CD4-positive, alpha-beta T cell treated with Interleukin-2 at 100 ng/mL for 4 hours (primary cell): ENCODE data around the gene UGT1A6.
"Not testable (repeated sequence)": the region's sequence is repeated elsewhere in the genome, so short reads cannot be mapped to it uniquely, and the experiment has no call there.

Experiments used
- DNase-seq: peaks from one replicate; pipeline ENCODE4 v3.0.0-alpha.2; 2020; ENCODE audit warnings: low spot score

UGT1A6 gene

DNA sequence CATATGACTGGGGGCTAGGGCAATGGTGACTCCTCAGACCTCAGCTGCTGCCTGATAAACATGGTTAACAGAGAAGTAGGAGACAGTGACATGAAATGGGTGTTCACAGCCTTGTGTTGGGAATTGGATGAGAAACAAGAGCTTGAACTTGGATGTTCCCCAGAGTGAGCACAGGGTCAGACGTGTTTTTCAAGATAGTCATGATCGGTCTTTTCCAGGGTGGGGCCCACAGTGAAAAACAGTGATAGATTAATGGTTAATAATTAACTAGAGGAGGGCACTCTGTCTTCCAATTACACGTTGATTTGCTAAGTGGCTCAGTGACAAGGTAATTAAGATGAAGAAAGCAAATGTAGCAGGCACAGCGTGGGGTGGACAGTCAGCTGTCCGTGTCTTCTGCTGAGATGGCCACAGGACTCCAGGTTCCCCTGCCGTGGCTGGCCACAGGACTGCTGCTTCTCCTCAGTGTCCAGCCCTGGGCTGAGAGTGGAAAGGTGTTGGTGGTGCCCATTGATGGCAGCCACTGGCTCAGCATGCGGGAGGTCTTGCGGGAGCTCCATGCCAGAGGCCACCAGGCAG is 36.1 kb downstream of the UGT1A6 start, which contains the start of gene UGT1A3:
Gene UGT1A3, plus strand, starts transcription at position 320 of the 579 bp plus-strand sequence. Its CDS starts 85 bp downstream, at position 405.
- no peak for DNase-seq

- DNase-seq = not testable (repeated sequence)
Observed at GRCh38 chr2:233736868-233737653, 44.4 kb downstream of the UGT1A6 start.

- DNase-seq = no peak
Observed at GRCh38 chr2:233740870-233741269, 48.2 kb downstream of the UGT1A6 start.

DNA sequence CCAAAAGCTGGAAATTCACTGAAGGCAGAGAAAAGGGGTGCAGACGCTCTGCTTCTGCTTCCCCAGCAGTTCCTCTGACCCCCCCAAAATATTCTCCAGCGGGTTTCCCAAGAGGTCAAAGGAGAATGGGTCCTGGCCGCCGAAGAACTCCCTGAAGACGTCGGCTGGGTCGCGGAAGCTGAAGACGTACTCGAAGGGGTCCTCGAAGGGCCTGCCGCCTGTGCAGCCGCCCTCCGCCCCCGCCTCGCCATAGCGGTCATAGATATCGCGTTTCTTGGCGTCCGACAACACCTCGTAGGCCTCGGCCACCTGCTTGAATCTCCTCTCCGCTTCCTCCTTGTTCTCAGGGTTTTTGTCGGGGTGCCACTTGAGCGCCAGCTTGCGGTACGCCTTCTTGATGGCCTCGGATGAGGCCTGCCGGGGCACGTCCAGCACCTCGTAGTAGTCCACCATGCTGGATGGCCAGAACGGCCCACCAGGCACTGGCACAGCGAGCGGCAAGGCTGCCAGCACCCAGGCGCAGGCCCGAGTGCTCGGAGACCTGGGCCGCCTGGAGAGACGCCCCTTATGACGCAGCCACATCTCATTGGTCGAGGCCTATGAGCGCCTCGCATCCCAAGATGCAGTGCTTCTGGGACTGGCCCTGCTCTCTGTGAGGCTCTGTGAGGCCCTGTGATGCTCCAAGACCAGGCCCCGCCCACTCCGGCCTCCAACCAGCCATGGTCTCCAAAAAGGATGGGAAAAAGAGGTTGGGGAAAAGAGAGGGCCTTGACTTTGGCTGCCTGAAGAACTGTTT is 51.0 kb downstream of the UGT1A6 start:
- DNase-seq = no peak

- DNase-seq = no peak
Observed at GRCh38 chr2:233745073-233745755, 52.5 kb downstream of the UGT1A6 start.

DNA sequence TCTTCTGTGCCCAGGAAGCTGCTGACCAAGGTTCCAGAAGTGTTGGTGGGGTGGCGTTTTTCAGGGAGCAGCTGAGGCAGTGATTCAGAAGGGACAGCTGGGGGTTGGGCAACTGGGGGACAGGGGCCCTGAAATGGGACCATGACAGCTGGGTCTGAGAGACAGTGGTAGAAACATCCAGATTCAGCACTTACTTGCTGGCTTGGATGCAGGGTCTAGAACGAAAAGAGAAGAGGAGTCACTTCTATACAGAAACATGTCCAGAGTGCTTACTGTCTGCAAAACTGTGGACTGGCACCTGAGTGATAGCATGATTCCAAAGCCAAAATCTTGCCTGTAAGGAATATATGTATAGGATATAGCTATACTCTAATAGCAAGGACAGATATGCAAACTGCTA is 53.1 kb downstream of the UGT1A6 start:
- DNase-seq = not testable (repeated sequence)

DNA sequence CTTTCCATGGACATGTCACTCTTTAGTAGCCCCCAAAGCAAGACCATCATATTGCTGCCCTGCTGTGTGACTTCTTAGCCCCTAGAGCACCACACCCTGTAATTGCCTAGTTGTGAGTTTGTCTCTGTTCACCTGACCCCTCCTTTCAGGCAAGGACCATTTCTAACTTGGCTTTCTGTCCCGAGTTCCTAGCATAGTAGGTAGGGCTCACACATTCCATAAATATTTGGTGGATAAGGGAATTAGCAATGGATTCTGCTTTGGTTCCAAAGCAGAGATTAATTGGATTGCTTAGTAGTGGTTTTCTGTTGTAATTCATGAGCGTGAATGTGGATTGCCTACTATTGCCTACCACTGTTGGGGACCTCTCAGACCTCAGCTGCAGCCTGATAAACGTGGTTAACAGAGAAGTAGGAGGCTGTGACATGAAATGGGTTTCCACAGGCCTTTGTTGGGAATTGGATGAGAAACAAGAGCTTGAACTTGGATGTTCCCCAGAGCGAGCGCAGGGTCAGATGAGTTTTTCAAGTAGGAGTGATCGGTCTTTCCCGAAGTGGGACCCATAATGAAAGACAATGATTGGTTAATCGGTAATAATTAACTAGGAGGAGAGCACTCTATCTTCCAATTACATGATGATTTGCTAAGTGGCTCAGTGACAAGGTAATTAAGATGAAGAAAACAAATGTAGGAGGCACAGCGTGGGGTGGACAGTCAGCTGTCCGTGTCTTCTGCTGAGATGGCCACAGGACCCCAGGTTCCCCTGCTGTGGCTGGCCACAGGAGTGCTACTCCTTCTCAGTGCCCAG is 54.0 kb downstream of the UGT1A6 start:
- no peak for DNase-seq

- DNase-seq = no peak
Observed at GRCh38 chr2:233747283-233747544, 54.5 kb downstream of the UGT1A6 start.

DNA sequence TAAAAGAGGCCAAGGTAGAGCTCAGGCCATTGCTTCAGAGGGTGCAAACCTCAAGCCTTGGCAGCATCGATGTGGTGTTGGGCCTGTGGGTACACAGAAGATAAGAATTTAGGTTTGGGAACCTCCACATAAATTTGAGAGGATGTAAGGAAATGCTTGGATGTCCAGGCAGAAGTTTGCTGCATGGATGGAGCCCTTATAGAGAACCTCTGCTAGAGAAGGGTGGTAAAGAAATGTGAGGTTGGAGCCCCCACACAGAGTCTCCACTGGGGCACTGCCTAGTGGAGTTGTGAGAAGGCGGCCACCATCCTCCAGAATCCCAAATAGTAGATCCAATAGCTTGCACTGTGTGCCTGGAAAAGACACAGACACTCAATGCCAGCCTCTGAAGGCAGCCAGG is 58.0 kb downstream of the UGT1A6 start:
- not testable (repeated sequence) for DNase-seq

DNA sequence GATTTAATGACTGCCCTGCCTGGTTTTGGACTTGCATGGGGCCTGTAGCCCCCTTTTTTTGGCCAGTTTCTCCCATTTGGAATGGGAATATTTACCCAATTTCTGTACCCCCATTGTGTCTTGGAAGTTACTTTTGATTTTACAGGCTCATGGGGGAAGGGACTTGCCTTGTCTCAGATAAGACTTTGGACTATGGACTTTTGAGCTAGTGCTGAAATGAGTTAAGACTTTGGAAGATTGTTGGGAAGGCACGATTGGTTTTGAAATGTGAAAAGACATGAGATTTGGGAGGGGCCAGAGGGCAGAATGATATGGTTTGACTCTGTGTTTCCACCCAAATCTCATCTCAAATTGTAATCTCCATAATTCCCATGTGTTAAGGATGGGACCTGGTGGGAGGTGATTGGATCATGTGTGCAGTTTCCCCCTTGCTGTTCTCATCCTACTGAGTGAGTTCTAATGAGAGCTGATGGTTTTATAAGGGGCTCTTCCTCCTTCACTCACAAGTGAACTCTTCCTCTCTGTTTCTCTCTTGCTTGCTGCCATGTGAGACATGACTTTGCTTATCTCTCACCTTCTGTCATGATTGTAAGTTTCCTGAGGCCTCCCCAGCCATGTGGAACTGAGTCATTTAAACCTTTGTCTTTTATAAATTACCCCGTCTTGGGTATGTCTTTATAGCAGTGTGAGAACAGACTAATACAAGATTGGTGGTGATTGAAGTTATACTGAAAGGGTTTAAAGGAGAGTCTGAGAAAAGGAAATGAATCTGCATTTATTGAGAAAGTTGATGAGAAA is 58.7 kb downstream of the UGT1A6 start:
- DNase-seq = not testable (repeated sequence)

DNA sequence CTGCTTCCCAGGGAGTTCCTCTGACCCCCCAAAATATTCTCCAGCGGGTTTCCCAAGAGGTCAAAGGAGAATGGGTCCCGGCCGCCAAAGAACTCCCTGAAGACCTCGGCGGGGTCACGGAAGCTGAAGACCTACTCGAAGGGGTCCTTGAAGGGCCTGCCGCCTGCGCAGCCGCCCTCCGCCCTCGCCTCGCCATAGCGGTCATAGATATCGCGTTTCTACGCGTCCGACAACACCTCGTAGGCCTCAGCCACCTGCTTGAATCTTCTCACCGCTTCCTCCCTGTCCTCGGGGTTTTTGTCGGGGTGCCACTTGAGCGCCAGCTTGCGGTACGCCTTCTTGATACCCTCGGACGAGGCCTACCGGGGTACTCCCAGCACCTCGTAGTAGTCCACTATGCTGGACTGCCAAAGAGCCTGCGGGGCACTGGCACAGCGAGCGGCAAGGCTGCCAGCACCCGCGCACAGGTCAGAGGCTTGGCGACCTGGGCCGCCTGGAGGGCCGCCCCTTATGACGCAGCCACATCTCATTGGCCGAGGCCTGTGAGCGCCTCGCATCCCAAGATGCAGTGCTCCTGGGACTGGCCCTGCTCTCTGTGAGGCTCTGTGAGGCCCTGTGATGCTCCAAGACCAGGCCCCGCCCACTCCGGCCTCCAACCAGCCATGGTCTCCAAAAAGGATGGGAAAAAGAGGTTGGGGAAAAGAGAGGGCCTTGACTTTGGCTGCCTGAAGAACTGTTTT is 62.4 kb downstream of the UGT1A6 start:
- DNase-seq = no peak

DNA sequence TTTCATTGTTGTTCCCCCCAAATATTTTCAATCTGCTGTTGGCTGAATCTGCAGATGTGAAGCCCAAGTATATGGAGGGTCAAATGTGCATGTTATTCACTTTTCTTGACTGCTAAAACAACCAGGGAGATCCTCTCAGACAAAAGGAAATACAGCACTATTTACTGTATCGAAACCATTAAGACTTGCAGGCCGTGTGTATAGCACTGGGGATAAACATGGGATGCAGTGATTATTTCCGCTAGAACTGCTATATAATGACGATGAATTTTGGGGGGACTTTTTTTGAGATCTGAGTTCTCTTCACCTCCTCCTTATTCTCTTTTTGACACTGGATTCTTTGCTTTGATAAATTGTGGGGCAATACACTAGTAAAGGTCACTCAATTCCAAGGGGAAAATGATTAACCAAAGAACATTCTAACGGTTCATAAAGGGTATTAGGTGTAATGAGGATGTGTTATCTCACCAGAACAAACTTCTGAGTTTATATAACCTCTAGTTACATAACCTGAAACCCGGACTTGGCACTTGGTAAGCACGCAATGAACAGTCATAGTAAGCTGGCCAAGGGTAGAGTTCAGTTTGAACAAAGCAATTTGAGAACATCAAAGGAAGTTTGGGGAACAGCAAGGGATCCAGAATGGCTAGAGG is 63.9 kb downstream of the UGT1A6 start:
- no peak for DNase-seq

- DNase-seq = no peak
Observed at GRCh38 chr2:233758141-233758540, 65.5 kb downstream of the UGT1A6 start.

DNA sequence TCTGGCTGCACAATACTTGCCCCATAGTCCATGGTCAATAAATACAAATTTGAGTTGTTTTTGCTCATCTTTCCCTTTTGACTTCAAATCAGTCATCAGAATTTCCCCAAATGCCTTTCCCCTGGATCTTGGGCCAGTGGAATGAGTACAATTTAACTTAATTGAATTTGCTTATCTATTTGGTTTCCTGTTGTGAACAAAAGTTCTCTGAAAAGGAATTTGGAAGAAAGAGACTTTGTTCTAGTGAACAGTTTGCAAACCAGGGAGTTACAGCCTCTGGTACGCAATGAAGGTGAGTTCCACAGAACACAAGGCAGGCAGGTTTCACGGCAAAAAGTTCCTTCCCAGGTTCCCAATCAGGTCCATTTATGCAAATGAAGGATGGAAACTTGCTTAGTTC is 66.2 kb downstream of the UGT1A6 start:
- no peak for DNase-seq

DNA sequence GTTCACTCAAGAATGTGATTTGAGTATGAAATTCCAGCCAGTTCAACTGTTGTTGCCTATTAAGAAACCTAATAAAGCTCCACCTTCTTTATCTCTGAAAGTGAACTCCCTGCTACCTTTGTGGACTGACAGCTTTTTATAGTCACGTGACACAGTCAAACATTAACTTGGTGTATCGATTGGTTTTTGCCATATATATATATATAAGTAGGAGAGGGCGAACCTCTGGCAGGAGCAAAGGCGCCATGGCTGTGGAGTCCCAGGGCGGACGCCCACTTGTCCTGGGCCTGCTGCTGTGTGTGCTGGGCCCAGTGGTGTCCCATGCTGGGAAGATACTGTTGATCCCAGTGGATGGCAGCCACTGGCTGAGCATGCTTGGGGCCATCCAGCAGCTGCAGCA is 67.4 kb downstream of the UGT1A6 start, which contains the start of gene UGT1A1:
Gene UGT1A1, plus strand, starts transcription at position 228 of the 400 bp plus-strand sequence. Its CDS starts 18 bp downstream, at position 246.
- no peak for DNase-seq

- DNase-seq = no peak
Observed at GRCh38 chr2:233761040-233761769, 68.5 kb downstream of the UGT1A6 start.

GRCh38 chr2:233764264-233764663 is 71.6 kb downstream of the UGT1A6 start:
- DNase-seq = no peak

DNA sequence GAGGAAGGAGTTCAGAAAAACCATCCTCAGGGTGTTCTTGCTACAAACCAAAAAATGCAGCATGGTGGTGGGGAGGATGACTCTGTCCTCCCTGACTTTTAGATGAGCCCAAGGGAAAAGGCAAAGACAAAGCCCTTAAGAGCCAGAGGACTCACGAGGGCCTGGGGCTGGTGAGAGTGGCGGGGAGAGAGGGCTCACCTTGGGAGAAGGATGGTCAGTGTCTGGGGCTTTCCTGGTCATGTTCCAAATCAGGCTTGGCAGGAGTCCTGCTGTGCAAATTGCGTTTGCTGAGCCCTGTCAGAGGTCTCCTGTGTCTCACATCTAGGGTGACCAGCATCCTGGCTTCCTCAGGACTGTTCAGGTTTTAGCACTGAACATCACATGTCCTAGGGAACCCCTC is 72.1 kb downstream of the UGT1A6 start:
- no peak for DNase-seq

DNA sequence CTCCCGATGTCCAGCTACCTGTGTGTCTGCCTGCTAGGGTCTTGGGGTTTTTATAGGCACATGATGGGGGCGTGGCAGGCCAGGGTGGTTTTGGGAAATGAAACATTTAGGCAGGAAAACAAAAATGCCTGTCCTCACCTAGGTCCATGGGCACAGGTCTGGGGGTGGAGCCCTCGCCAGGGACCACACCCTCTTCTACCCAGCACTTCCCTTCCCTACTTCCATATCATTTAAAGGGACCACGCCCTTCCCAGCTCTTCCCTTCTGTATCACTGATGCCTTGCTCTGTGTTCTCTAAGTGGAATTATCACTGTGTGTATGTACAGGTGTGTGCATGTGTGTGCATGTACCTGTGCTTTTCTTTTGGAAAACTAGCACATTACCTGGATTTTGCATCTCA is 73.7 kb downstream of the UGT1A6 start:
- no peak for DNase-seq
